D721Med (cell line): ENCODE data around the gene ZNF521.

Source experiments
- DNase-seq: peaks from one replicate; pipeline ENCODE4 v3.0.0; 2011; ENCODE audit warnings: low spot score; ENCODE audit not compliant: insufficient read length
- FAIRE-seq: peaks from 2 replicates; lab custom pipeline; 2011; peaks lifted over from hg19 to GRCh38; lab: Jason Lieb, UNC
- TF ChIP-seq, protein P1 (sequence below): IDR thresholded peaks from 2 replicates; pipeline ENCODE4 v1.5.1; 2012; ENCODE audit warnings: mild to moderate bottlenecking, control low read depth; ENCODE audit not compliant: insufficient read depth; ENCODE audit errors: missing control alignments

Gene ZNF521

DNA sequence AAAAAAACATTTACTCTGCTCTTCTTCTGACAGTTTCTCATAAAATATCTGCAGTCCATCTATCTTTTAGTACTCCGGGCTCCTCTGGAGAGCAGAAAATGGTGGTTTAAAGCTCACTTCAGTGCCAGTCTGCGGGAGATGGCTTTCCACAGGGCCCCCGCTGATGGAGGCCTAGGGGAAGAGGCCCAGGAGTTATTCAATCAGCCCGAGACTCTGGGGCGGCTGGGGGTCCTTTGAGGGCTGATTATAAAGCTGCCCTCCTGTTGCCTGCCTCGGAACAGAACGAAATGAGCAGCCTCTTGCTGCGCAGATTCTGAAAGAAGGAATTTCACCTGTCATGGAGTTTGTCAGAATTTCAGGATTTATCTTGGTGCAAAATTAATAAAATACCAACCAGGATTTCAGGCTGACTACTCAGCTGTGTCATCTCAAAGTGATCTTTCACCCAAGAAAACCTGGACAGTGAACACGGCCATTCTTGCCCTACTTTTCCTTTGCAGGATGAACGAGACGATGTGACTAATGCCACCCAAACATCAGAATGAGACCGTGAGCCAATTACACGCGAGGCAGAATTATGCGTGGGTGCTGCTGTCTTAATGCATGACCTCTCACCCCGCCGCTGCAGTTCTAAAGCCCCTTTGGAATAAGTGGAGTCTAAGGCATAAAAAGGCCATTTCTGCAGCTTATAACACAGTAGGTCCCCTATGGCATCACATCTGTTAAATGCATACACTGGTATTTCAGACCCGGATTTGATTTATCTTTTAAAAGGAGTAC, 273.8 kb downstream of the ZNF521 start:
- TF ChIP-seq, protein P1, sequence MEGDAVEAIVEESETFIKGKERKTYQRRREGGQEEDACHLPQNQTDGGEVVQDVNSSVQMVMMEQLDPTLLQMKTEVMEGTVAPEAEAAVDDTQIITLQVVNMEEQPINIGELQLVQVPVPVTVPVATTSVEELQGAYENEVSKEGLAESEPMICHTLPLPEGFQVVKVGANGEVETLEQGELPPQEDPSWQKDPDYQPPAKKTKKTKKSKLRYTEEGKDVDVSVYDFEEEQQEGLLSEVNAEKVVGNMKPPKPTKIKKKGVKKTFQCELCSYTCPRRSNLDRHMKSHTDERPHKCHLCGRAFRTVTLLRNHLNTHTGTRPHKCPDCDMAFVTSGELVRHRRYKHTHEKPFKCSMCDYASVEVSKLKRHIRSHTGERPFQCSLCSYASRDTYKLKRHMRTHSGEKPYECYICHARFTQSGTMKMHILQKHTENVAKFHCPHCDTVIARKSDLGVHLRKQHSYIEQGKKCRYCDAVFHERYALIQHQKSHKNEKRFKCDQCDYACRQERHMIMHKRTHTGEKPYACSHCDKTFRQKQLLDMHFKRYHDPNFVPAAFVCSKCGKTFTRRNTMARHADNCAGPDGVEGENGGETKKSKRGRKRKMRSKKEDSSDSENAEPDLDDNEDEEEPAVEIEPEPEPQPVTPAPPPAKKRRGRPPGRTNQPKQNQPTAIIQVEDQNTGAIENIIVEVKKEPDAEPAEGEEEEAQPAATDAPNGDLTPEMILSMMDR: no peak
- DNase-seq (no peak), FAIRE-seq (no peak)

- FAIRE-seq (no peak), DNase-seq (no peak)
- TF ChIP-seq, protein P1: no peak
Measured at GRCh38 chr18:25077038-25077943, 274.7 kb downstream of the ZNF521 start.

DNA sequence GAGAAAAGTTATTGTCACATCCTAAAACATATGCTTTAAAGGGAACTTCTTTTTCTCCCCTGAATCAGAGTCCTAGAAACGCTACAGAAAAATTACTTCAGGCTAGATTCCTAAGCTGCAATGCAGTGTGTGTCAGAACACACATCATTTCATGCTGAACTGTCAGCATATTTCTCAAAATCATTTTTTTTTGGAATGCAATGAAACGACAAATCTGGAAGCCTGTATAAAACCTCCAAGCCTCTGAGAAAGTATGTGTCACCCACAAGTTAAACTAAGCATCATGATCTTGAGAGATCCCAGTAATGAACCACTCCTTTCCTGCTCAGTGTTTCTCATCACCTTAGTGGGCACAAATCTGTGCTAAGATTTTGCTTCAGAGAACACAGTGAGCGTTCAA, 276.2 kb downstream of the ZNF521 start:
- FAIRE-seq: no peak
- TF ChIP-seq, protein P1: no peak
- DNase-seq: no peak

DNA sequence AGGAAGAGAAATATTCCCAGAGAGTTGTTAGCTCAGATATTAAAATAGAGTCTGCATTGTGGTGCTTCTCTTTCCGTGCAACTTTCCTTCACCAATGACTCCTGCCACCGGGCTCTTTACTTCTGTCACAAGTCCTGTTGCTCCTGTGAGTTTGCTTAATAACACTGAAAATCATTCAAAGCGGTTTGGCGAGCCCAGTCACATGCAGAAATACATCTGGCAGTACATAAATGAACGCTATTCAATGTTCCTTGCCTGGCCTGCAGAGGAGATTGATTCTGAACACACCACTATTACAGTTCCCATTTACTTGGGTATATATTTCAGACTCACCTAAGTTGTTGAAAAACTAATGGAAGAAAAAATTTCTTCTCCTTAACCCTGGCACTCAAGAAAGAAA, 276.6 kb downstream of the ZNF521 start:
- FAIRE-seq (no peak), DNase-seq (no peak)
- TF ChIP-seq, protein P1: no peak

DNA sequence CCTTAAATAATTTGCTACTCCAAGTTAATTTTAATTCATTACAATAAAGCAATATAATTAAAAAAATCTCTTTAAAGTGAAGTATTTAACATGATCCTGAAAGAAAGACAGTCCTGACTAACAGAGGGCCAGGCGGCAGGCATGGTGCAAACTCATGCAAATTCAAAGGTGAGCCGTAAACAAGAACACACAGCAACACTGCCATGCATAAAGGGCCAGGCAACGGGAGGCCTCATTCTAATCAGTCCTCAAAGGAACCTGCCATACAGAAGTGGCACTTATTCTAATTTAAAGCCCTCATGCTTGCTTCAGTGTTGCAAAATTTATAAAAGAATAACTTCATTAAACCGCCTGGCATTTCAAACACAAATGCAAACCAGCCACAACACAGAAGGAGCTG, 277.0 kb downstream of the ZNF521 start:
- DNase-seq (no peak), FAIRE-seq (no peak)
- TF ChIP-seq, protein P1: no peak

GRCh38 chr18:25072205-25072604, 279.8 kb downstream of the ZNF521 start:
- FAIRE-seq (no peak), DNase-seq (no peak)
- TF ChIP-seq, protein P1: no peak
